Hindlimb muscle (tissue), 1 donor: ENCODE data around the gene ACTL6B. TPM values are rescaled to one million over a fixed set of nuclear protein-coding genes. Genes with fewer than 3 reads are reported as not detected.

Source experiments
- DNase-seq: peaks from one replicate; pipeline ENCODE4 v3.0.0-alpha.2; 2013
- polyA plus RNA-seq: library from polyadenylated mRNA; unstranded; fragments of 120-200 nt; gene quantifications from one replicate; pipeline ENCODE4 v1.2.1, GENCODE V29; 2013; ENCODE audit not compliant: insufficient read length

Gene ACTL6B
- polyA plus RNA-seq, 1 donor = not detected

- no peak for DNase-seq
These were observed 27.6 kb upstream of the ACTL6B start for GRCh38 chr7:100683659-100684533.

GRCh38 chr7:100682991-100683658 lies 26.9 kb upstream of the ACTL6B start:
- no peak for DNase-seq

DNA sequence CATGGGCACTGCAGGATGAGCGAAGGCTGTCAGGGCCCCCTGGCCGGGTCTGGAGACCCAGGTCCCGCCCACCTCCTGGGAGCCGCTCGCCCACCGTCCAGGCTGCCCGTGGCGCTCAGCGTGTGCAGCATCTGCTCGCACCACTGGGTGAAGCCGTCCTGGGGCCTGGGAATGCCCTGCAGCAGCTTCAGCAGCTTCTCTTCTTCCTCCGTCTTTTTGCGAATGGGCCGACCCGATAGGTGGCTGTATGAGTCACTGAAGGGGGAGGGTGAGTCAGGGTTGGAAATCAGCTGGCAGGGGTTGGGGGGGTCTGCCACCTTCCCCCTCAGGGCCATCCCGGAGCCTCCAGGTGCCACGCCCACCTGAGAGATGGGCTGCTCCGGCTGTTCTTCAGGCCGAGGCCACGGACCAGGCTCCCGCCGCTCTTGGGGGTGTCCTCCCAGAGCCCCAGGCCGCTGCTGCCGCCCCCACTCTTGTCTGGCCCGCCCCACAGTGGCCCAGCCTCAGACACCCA lies 26.0 kb upstream of the ACTL6B start:
- DNase-seq = no peak

DNA sequence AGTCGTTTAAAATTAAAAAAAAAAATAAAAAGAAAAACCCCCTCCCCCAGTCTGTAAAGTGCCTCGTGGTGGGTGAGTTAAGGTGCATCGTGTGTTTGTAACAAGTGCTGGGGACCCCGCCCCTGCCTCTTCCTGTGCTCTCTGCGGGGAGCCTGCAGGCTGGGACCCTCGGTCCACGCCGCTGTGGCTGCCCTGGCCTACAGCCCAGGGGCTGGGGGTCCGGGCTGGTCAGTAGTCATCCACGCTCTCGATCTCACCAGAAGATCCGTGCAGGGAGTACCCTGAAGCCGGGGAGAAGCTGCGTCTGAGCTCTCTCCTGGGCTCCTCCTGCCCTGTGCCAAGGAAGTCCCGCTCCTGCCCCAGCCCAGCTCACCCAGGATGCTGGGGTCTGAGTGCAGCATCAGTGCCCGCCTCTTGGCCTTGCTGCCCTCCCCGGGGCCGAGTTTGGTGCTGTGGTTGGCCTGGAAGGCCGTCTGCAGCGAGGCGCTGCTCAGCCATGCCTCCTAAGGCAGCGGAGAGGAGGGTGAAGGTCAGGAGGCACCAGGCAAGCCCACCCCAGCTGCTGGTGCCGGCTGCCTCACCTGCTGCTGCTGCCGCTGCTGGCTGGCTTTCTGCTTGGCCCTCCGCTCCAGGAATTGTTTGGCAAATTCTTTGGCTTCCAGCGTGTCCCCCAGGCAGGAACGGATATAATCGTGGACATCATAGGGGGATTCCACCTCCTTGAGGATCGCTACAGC lies 25.4 kb upstream of the ACTL6B start:
- DNase-seq = no peak

DNA sequence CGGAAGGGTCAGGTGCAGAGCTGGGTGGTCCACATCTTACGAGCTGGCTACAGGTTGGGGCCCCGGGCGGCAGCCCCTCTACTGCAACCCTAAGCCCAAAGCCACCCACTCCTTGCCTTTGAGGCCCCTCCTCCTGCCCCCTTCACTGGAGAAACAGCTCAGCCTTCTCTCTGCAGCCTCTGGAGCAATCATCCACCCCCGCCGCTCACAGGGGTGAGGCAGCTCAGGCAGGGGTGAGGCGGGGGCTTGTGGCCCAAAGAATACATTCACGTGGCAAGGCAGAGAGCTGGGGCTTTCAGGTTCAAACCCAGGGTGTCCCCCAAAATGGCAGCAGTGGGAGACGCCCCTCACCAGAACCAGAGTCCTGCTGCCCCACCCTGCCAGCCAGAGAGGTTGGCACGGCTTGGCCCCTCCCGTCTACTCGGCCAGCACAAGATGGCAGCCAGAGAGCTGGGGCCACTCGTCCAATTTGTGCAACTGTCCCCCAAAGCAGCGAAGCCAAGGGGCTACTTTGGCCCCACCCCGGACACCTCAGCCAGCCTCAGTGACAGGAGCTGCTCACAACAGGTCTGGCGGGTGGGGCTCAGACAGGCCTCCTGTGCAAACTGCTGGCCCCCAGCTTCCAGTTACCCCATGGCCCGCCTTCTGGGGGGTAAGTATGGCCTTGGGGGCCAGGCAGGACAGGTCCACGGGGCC lies 24.5 kb upstream of the ACTL6B start:
- no peak for DNase-seq

- no peak for DNase-seq
These were observed 23.8 kb upstream of the ACTL6B start for GRCh38 chr7:100679927-100680575.

DNA sequence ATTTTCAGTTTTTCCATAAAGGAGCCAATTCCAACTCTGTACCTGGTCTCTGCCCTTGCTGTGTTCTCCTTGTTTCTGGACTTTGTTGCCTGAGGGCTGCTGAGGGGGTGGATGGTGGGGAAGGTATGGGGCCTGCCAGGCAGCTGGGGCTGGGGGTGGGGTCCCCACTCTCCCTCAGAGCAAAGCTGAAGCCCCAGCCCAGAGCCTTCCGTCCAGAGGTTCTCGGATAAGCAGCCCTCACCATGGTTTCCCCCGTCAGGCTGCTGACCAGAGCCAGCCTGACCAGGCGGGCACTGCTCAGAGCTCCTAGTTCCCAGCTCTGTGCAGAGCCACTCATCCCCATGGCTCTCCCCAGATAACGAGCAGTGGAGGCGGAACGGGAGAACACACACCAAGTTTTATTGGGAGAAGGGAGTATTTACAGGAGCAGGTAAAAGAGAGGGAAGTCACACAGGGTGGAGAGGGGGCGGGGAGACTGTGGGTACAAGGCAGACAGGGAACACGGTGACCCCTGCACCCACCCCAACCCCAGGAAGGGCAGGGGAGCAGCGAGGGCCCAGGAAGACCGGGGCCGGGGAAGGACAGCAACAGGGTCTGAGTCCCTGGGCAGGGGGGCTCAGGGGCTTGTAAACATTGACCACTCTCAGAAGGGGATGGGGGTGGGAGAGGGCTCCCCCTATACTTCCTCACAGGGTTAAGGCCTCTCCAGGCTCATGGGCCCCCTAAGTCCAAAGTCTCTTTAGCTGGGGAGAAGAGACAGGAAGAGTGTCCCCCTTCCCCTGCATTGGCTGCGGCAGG lies 23.1 kb upstream of the ACTL6B start:
- no peak for DNase-seq

DNA sequence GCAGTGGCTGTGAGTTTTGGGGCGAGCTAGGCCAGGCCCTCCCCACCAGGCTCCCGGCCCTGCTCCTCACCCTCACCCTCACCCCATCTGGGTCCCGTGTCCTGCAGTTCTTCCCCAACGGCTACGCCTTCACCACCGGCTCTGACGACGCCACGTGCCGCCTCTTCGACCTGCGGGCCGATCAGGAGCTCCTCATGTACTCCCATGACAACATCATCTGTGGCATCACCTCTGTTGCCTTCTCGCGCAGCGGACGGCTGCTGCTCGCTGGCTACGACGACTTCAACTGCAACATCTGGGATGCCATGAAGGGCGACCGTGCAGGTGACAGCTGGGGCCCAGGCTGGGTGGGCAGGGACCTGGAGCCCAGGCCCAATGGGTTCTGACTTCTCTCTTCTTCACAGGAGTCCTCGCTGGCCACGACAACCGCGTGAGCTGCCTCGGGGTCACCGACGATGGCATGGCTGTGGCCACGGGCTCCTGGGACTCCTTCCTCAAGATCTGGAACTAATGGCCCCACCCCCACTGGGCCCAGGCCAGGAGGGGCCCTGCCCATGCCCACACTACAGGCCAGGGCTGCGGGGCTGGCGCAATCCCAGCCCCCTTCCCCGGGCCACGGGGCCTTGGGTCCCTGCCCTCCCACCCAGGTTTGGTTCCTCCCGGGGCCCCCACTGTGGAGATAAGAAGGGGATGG lies 22.2 kb upstream of the ACTL6B start:
- DNase-seq = no peak

DNA sequence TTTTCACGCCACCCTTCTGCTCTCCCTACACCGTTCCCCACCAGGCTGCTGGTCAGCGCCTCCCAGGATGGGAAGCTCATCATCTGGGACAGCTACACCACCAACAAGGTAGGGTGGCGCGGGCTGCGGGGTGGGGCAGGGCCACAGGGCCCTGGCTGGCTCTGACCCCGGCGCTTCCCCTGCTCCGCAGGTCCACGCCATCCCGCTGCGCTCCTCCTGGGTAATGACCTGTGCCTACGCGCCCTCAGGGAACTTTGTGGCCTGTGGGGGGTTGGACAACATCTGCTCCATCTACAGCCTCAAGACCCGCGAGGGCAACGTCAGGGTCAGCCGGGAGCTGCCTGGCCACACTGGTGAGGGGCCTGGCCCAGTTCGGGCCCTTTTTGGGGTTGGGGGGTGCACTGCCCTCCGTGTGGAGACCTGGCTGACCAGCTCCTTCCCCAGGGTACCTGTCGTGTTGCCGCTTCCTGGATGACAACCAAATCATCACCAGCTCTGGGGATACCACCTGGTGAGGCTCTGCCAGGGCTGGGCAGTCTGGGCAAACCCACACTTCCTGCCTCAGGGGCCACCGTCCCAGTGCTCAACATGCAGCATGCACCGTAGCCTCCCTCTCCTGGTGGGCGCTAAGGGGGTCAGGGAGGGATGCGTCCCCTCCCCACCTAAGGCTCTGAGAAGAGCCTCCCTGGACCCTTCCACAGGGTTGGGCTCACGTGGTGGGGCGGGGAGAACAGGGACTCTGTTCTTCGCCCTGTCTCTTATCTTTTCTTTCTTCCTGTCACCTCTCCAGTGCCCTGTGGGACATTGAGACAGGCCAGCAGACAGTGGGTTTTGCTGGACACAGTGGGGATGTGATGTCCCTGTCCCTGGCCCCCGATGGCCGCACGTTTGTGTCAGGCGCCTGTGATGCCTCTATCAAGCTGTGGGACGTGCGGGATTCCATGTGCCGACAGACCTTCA lies 21.3 kb upstream of the ACTL6B start:
- DNase-seq = no peak

- no peak for DNase-seq
These were observed 20.5 kb upstream of the ACTL6B start for GRCh38 chr7:100676501-100677306.

DNA sequence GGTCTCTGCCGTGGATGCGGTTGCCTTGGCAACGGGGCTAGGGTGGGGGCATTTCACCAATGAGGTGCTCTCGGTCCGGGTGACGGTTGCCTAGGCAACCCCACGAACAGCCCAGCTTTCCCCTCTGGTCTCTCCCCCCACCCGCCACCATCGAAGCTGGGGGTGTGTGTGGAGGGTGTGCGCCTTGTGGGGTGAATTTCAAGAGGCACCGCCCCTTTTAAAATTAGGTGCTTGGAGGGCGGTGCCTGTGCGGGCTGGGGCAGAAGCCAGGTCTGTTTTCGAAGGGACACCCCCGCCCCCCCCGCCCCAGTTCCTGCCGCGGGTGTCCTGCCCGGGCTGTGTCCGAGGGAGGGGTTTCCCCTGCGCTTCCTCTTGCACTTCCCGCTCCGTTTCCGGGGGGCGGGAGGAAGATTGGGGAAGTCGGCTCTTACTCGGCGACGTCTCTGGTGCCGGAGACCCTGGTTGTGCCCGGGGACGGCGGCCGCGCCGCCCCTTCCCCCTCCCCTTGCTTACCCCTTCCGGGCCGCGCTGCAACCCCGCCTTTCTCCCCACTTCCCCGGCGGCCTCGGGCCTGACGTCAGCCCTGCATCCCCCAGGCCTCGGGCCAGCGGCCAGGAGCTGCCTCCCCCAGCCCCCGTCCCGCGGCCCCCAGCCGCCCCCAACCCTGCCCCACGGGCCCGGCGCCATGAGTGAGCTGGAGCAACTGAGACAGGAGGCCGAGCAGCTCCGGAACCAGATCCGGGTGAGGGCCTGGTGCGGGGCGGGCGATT lies 19.5 kb upstream of the ACTL6B start:
- peak; percentile 72 for DNase-seq

DNA sequence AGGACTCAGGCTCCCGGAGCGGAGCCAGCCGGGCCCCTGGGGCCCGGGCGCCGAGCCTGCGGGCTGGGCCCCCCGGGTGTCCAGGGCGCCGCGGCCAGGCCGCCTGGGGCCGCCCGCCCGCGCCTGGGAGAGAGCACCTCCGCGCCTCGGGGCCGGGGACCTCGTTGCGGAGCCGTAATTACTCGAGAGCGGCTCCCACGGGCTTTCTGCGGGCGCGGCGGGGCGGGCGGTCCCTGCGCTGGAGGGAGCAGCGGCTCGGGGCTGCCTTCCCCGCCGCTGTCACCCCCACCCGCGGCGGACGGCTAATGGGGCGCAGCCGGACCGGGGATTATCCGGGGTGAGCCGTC lies 18.8 kb upstream of the ACTL6B start:
- DNase-seq = no peak

DNA sequence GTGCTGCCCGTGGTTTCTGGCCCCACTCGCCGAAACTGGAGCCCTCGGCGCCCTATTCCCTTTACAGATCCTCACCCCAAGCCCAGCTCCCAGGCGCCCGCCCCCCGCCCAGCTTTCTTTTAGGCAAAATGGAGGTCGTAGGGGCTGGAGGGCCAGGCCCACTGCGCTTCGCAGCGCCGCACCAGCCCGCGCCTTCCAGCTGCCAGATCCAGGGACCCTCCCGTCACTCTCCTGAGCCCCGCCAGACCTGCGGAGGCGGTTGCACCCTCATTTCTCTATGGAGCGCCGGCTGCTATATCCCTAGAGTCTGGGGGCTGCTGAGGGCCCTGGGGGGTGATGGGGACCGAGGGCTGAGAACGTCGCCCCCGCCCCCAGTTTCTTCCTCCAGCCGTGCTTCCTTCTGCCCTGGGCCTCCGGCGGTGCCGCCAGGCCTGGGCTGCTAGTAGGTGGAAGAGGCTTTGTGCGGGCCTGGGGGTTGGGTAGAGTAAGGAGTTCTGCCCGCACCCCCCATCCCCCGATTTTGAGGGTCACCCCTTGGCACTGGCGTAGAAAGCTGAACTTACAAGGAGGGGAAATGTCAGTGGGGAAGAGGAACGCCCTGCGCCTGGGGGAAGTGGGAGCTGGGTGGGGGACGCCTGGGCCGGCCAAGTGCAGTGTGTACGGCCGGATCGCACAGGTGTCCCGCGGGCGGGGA lies 18.3 kb upstream of the ACTL6B start:
- no peak for DNase-seq

DNA sequence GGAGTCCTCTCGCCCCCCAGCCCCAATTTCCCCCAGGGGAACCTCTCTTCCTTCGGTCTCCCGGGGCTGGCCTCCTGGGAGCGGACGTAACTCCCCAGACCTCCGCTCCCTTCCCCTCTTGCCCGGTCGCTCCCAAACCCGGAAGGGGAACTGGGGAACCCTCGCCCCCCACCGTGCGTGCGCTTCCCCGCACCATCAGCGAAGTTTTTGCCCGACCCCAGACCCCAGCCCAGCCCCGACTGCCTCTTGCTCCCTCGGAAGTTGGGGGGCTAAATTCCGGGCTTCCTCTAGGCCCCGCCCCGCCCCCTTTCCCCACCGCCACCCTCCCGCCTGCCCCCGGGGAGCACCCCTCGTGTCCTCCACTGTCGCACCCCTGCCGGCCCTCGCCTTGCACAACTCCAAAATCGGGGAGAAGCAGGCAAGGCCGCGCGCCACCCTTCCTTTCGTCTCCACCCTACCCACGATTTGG lies 17.7 kb upstream of the ACTL6B start:
- DNase-seq = no peak

- peak; percentile 98 for DNase-seq
These were observed 17.2 kb upstream of the ACTL6B start, which contains the start of gene GNB2 for GRCh38 chr7:100673302-100673941. Gene GNB2, plus strand, starts transcription at chr7:100673740. Its CDS starts 2,526 bp downstream, at chr7:100676266.
